Muscle of leg (tissue), 11 donors: ENCODE measurements around the gene NRXN3. TPM values are rescaled to one million over a fixed set of nuclear protein-coding genes. Genes with fewer than 3 reads are reported as not detected.

Experiments
- DNase-seq: peaks from one replicate; pipeline ENCODE4 v3.0.0; 2013
- H3K27ac ChIP-seq: one replicate; pipeline ENCODE4 v1.5.1; 2013; ENCODE audit warnings: mild to moderate bottlenecking, low read length, control low read depth
- H3K27me3 ChIP-seq: one replicate; pipeline ENCODE4 v1.6.1; 2013; ENCODE audit warnings: low read length; ENCODE audit not compliant: control insufficient read depth, insufficient read depth
- H3K36me3 ChIP-seq: one replicate; pipeline ENCODE4 v1.6.1; 2013; ENCODE audit warnings: low read length; ENCODE audit not compliant: control insufficient read depth, insufficient read depth
- H3K4me1 ChIP-seq: one replicate; pipeline ENCODE4 v1.6.1; 2013; ENCODE audit warnings: low read length; ENCODE audit not compliant: control insufficient read depth, insufficient read depth
- H3K4me3 ChIP-seq: one replicate; pipeline ENCODE4 v1.5.1; 2013; ENCODE audit warnings: low read length, control low read depth
- H3K9me3 ChIP-seq: replicated peaks from 2 replicates; pipeline ENCODE4 v1.6.1; 2013; ENCODE audit warnings: low read depth, low read length; ENCODE audit not compliant: control insufficient read depth
- WGBS: methylation state at CpG from one replicate; pipeline ENCODE4 v1.1.5; 2013; ENCODE audit warnings: missing lambda C conversion rate; ENCODE audit not compliant: insufficient coverage; 5-methylcytosine and 5-hydroxymethylcytosine counted together
- polyA plus RNA-seq, 8 donors: library from polyadenylated mRNA; unstranded; fragments of 120-200 nt; gene quantifications; one replicate each; pipeline versions ENCODE4 v1.2.1 to v1.2.3, GENCODE V29; 2013; ENCODE audit warnings: inconsistent platforms in 1 of 8, low replicate concordance in 1 of 8; ENCODE audit not compliant: insufficient read length in 8 of 8, insufficient read depth in 1 of 8
- total RNA-seq: library from RNA; stranded (reverse); fragments of 120-200 nt; gene quantifications from one replicate; pipeline ENCODE4 v1.2.4, GENCODE V29; 2013

NRXN3 gene
- total and polyA plus RNA-seq, 9 donors, result 0.49 to 1.9 (median 0.69) TPM

DNA sequence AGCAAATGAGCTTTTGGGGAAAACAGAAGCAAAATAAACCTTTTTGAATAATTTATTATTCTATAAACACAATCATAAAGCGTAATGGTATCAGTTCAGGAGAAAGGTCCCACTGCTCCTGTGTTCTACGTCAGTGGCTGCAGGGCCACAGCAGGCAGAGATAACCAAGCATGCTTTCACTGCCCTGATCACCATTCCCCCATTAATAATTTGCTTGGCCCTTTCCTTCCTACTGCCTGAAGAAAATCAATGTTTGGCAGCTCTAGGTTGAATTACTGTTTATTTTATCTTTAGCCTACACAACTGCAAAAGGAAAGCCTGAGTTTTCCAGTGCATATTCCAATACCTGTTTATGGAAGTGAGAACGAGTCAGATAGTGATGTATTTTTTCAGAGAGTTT, 1671.3 kb downstream of the NRXN3 start:
- no peak for DNase-seq
- Histone ChIP-seq H3K27me3 (no peaks in the 10 kb centered on the region), H3K27ac (no peak overlapping the region), H3K4me1 (no peaks in the 10 kb centered on the region), H3K4me3 (no peak overlapping the region), H3K9me3 (no peaks in the 10 kb centered on the region), H3K36me3 (no peaks in the 10 kb centered on the region)
- WGBS, result 80% methylated on average over 1 of the region's 3 CpGs

DNA sequence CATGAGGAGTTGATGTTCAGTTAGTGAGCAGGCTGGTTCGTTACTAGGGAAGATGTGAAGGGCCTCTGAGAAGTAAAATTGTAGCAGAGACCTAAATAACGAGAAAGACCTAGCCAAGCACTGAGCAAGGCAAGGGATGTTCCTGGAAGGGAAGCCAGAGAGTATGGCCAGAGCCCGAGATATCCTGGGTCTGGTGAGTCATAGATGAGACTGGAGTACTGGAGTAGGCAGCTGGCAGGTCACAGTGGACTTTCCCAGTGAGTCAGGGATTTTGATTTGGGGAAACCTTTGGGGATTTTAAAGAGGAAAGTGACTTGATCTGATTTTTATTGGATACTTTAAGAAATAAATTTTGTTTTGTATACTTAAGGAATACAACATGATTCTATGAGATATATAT, 1672.1 kb downstream of the NRXN3 start:
- Histone ChIP-seq H3K27me3 (no peaks in the 10 kb centered on the region), H3K4me1 (no peaks in the 10 kb centered on the region), H3K36me3 (no peaks in the 10 kb centered on the region), H3K4me3 (no peak overlapping the region), H3K9me3 (no peaks in the 10 kb centered on the region), H3K27ac (no peak overlapping the region)
- 67% methylated on average over 3 of the region's 3 CpGs for WGBS
- DNase-seq, result no peak

DNA sequence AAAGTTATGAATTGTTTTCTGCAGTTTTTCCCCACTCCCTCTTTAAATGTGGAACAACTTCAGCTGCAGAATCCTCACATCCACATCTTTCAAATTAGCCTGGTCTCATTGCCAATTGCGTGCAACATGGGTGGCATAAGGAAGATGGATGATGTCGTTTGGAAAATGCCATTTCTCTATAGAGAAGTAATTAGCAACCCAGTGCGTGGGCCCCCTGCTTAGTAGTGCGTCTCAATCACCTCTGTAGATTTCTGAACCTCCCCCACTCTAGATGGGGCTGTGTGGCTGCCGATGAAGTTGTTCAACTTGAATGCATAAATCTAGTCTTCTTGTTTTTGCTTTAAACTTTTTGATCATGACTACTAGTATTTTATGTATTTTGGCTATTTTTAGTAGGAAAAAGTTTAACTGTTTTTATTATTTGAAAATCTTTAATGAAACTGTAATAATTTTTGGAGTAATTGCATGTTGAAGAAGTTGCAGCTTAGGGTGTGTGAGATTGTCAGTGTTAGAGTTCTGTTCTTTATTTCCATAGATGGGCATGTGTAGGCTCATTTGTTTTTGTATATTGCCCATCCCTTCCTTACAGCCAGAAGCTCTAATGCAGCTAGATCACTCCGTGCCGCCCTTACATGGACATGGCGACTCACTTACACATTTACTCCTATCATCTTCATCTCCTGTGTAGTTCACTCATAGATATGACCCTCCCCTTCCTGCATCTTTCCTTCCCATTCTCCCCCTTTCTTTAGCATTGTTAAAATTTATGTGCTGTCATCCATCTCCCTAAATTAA, 1683.0 kb downstream of the NRXN3 start:
- WGBS, result 90% methylated on average over 3 of the region's 8 CpGs
- H3K36me3 ChIP-seq, result no peaks in the 10 kb centered on the region
- H3K27me3 ChIP-seq, result no peaks in the 10 kb centered on the region
- no peaks in the 10 kb centered on the region for H3K9me3 ChIP-seq
- DNase-seq, result no peak
- no peaks in the 10 kb centered on the region for H3K4me1 ChIP-seq
- H3K27ac ChIP-seq, result no peak overlapping the region
- H3K4me3 ChIP-seq, result no peak overlapping the region

DNA sequence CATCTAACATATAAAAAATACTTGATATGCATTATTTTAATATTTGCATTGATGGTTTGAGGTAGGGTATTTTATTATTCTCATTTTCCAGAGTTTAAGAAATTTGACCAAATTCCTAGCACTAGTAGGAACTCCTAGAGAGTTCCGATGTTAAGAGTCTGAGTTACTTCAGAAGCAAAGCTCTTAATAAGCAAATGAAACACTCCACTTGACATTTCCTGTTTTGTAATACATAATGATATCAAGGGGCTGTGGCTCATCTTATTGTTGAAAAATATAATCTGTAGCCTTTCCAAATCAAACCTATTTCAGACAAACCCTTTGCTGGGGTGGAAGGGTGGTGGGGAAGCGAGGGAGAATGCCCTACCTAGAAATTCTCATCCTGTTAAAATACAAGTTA, 1685.6 kb downstream of the NRXN3 start:
- no peak for DNase-seq

DNA sequence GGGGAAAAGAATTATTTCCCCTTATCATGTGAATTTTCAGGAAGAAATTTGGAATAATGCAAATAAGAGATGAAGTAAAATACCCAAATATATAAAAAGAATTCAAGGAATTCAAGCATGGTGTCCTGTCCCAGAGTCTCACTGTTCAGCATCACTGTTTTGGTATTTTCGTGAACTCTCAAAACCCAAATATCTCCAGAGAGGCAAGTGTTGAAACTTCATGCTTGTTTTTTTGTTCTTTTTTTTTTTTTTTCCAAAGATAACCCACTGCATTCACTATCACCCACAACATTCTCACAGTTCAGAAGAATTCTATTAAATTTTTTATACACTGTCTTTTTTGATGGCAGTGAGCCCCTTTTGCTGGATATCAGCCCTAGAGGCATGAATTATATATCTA, 1686.2 kb downstream of the NRXN3 start:
- Histone ChIP-seq H3K4me3 (no peak overlapping the region), H3K4me1 (no peaks in the 10 kb centered on the region), H3K27me3 (no peaks in the 10 kb centered on the region), H3K27ac (no peak overlapping the region), H3K9me3 (no peaks in the 10 kb centered on the region), H3K36me3 (no peaks in the 10 kb centered on the region)
- WGBS, result no CpG with 5 or more reads among the region's 1 CpG
- no peak for DNase-seq

More for the DNA sequence above, 1685.6 kb downstream of the NRXN3 start:
- WGBS, result no CpG with 5 or more reads among the region's 2 CpGs
- Histone ChIP-seq H3K4me3 (no peak overlapping the region), H3K9me3 (no peaks in the 10 kb centered on the region), H3K36me3 (no peaks in the 10 kb centered on the region), H3K27ac (no peak overlapping the region), H3K27me3 (no peaks in the 10 kb centered on the region), H3K4me1 (no peaks in the 10 kb centered on the region)

DNA sequence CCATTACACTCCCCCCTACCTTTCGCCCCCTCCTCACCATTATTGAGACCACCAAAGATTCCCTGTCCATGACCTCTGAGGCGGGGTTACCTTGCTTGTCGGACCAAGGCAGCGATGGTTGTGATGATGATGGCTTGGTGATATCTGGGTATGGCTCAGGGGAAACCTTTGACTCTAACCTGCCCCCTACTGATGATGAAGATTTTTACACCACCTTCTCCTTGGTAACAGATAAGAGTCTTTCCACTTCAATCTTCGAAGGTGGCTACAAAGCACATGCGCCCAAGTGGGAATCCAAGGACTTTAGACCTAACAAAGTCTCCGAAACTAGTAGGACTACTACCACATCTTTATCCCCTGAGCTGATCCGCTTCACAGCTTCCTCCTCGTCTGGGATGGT, 1690.9 kb downstream of the NRXN3 start:
- no peaks in the 10 kb centered on the region for H3K36me3 ChIP-seq
- no peaks in the 10 kb centered on the region for H3K4me1 ChIP-seq
- H3K9me3 ChIP-seq, result no peaks in the 10 kb centered on the region
- no peak overlapping the region for H3K4me3 ChIP-seq
- 96% methylated on average over 5 of the region's 9 CpGs for WGBS
- no peak for DNase-seq
- no peaks in the 10 kb centered on the region for H3K27me3 ChIP-seq
- no peak overlapping the region for H3K27ac ChIP-seq

DNA sequence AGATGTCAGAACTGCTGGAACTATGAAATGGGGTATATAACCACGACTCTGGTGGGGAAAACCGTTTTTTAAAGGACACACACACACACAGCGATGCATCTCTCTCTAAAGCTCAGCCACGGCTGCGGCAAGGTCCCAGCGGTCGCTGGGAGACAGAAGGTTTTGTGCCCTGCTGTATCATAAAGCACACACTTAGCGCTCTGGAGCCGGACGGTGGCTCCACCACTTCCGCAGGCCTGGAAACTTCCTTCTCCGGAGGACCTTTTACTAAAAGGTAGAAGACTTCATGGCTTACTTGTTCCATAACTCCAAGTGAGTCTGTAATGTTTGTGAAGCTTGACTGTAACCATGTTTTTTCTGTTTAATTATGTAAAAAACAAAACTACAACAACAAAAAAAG, 1691.9 kb downstream of the NRXN3 start:
- DNase-seq, result no peak

DNA sequence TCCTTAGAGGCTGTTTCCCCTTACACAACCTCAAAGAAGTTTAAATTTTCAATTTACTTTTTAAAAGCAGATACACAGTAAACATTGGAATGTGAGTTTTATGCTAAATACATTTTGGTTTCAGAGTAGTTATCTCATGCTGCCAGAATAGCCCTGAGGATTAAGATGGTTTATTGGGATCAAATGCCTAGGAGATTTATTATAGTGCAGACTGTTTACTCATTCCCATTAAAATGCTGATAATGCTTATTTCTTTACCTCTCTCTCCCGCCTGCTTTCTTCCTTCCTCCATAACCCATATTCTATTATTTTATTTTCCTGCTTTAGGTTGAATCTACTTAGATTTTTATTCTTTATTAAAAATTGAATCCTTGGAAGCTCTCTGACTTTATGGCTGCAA, 1701.0 kb downstream of the NRXN3 start:
- Histone ChIP-seq H3K9me3 (no peaks in the 10 kb centered on the region), H3K27me3 (no peaks in the 10 kb centered on the region), H3K36me3 (no peaks in the 10 kb centered on the region), H3K27ac (no peak overlapping the region), H3K4me1 (no peaks in the 10 kb centered on the region), H3K4me3 (no peak overlapping the region)
- no CpG with 5 or more reads among the region's 1 CpG for WGBS
- no peak for DNase-seq

More for the DNA sequence above, 1691.9 kb downstream of the NRXN3 start:
- 91% methylated on average over 8 of the region's 12 CpGs for whole genome bisulfite sequencing
- H3K4me3 ChIP-seq, result no peak overlapping the region
- no peaks in the 10 kb centered on the region for H3K27me3 ChIP-seq
- no peaks in the 10 kb centered on the region for H3K36me3 ChIP-seq
- no peak overlapping the region for H3K27ac ChIP-seq
- no peaks in the 10 kb centered on the region for H3K4me1 ChIP-seq
- no peaks in the 10 kb centered on the region for H3K9me3 ChIP-seq

DNA sequence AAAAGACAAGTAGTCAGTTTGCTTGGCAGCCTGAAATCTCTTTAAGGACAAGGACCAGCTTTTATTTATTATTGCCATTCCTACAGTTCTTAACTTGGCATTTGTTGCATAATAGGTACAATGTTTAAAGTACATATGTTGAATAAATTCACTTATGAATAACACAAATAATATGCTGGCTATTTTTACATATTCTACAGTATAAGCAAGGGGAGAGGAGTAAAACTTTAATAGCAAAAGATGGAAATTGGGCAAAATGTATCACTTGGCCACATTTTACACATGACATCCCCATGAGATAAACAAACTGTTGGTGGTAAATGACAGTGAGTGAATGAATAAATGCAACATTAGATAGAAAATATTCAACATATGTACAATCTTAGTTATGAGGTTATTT, 1708.1 kb downstream of the NRXN3 start:
- no peak for DNase-seq
- Histone ChIP-seq H3K27ac (no peak overlapping the region), H3K9me3 (no peaks in the 10 kb centered on the region), H3K36me3 (no peaks in the 10 kb centered on the region), H3K4me1 (no peaks in the 10 kb centered on the region), H3K27me3 (no peaks in the 10 kb centered on the region), H3K4me3 (no peak overlapping the region)

DNA sequence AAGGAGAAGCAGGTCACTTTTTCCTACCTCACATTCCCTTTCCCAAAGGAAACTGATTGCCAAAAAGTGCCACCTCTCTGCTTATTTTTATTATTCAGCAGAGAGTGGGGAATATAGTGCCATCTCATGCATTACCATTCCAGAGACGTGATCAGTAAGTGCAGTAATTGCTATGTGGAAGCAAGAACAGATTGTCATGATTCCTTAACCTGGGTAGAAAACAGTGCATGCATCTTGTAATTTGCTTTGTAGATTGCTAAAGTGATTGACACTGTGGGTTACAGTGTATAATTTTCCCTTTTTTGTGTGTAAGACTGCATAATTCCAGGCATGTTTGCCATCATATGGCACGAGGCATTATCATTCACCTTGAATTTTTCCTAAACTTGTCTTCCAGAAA, 1708.6 kb downstream of the NRXN3 start:
- WGBS, result 80% methylated on average over 1 of the region's 2 CpGs
- H3K4me1 ChIP-seq, result no peaks in the 10 kb centered on the region
- H3K4me3 ChIP-seq, result no peak overlapping the region

DNA sequence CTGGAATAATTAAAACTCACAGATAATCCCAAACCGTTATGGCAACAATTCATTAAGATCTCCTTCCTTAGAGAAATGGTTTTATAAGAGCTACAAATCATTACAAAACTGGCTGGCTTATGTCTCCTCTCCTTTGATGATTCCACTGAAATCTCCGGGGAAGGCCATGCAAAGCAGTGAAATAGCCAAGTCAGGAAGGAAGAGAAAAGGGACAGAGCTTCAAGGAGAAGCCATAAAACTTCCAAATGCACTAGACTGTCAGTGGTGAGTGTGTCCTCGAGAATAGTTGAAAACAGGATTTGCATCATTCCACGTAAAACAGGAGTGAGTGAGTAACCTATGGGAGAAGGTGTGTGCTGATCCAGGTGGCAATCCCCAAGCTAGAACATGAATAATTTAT, 1711.1 kb downstream of the NRXN3 start:
- Histone ChIP-seq H3K27me3 (no peaks in the 10 kb centered on the region), H3K36me3 (no peaks in the 10 kb centered on the region), H3K27ac (no peak overlapping the region), H3K4me1 (no peaks in the 10 kb centered on the region), H3K4me3 (no peak overlapping the region), H3K9me3 (no peaks in the 10 kb centered on the region)
- 14% methylated on average over 1 of the region's 4 CpGs for WGBS
- DNase-seq, result no peak

More for the DNA sequence above, 1708.6 kb downstream of the NRXN3 start:
- DNase-seq, result no peak
- Histone ChIP-seq H3K27ac (no peak overlapping the region), H3K36me3 (no peaks in the 10 kb centered on the region), H3K27me3 (no peaks in the 10 kb centered on the region), H3K9me3 (no peaks in the 10 kb centered on the region)
